ENCODE data around the gene KLHL30.

The KLHL30 gene

GRCh38 chr2:238174701-238175100 lies 36.2 kb downstream of the KLHL30 start:
- DNase-seq (ENCODE audit: low read depth, low spot score) = no peak

GRCh38 chr2:238176613-238177012 lies 38.1 kb downstream of the KLHL30 start:
- no peak for DNase-seq (ENCODE audit: low read depth, low spot score)

GRCh38 chr2:238180554-238180953 lies 42.1 kb downstream of the KLHL30 start:
- DNase-seq (ENCODE audit: low read depth, low spot score) = no peak

- DNase-seq (ENCODE audit: low read depth, low spot score) = no peak
Observed at GRCh38 chr2:238182362-238182761, 43.9 kb downstream of the KLHL30 start.

GRCh38 chr2:238183821-238184220 lies 45.4 kb downstream of the KLHL30 start:
- DNase-seq (ENCODE audit: low read depth, low spot score) = no peak

GRCh38 chr2:238187618-238188548 lies 49.4 kb downstream of the KLHL30 start:
- no peak for DNase-seq (ENCODE audit: low read depth, low spot score)

GRCh38 chr2:238190445-238190844 lies 52.0 kb downstream of the KLHL30 start:
- DNase-seq (ENCODE audit: low read depth, low spot score) = no peak

All from activated CD4-positive, CD25-positive, alpha-beta regulatory T cell treated with anti-CD3 and anti-CD28 coated beads, Interleukin-2, amount 50 U/mL, for 16 hours (primary cell).